Endothelial cell of umbilical vein (primary cell): ENCODE measurements around the gene NR4A3. TPM values are rescaled to one million over a fixed set of nuclear protein-coding genes. Genes with fewer than 3 reads are reported as not detected.

ENCODE experiments used
- BruUV-seq: library from RNA; stranded (reverse); fragments of 400-500 nt; replicated peaks from 2 replicates; lab custom pipeline; 2021; lab: Mats Ljungman, UMichigan
- CTCF ChIA-PET: fragments of 300-600, 350-600 bp; sonication (Branson Sonifier 250); formaldehyde crosslinking; loops from one replicate; lab custom pipeline; 2021; ENCODE audit warnings: antibody characterized with exemption, inconsistent platforms; lab: Charles Lee
- POLR2A ChIA-PET: fragments of 300-600, 350-600 bp; sonication (Branson Sonifier 250); formaldehyde crosslinking; loops from one replicate; lab custom pipeline; 2021; ENCODE audit warnings: antibody characterized with exemption, inconsistent platforms; lab: Charles Lee
- DNase-seq: peaks from one replicate; pipeline ENCODE4 v3.0.0-alpha.2; 2011; ENCODE audit warnings: low read depth, low spot score
- FAIRE-seq: peaks from 2 replicates; lab custom pipeline; 2011; peaks lifted over from hg19 to GRCh38; lab: Jason Lieb, UNC
- H2AFZ ChIP-seq: 2 replicates; pipeline ENCODE4 v1.6.0; 2012; ENCODE audit warnings: low read depth, low read length, control low read depth, inconsistent platforms
- H3K27ac ChIP-seq: 2 replicates; pipeline ENCODE4 v1.5.1; 2011; ENCODE audit warnings: low read depth, mild to moderate bottlenecking, control low read depth, low read length, moderate library complexity; ENCODE audit not compliant: insufficient read depth
- H3K27me3 ChIP-seq, 2 experiments: 2 replicates each; pipeline versions ENCODE4 v1.6.0 to v1.6.1; 2011; ENCODE audit warnings: low read length in 2 of 2, mixed read lengths in 1 of 2; ENCODE audit not compliant: control insufficient read depth in 2 of 2, insufficient read depth in 2 of 2
- H3K36me3 ChIP-seq, 2 experiments: 2 replicates in 1 of 2; 3 replicates in 1 of 2; pipeline ENCODE4 v1.5.1; 2011; ENCODE audit warnings: low read length in 2 of 2, mild to moderate bottlenecking in 1 of 2, moderate library complexity in 1 of 2; ENCODE audit not compliant: control insufficient read depth in 2 of 2, insufficient read depth in 2 of 2; ENCODE audit errors: extremely low read depth in 1 of 2
- H3K4me1 ChIP-seq: 3 replicates; pipeline ENCODE4 v1.5.1; 2011; ENCODE audit warnings: mild to moderate bottlenecking, low read length; ENCODE audit not compliant: control insufficient read depth, insufficient read depth; ENCODE audit errors: extremely low read depth
- H3K4me2 ChIP-seq: 2 replicates; pipeline ENCODE4 v1.6.1; 2011; ENCODE audit warnings: low read length, control low read depth, mixed read lengths; ENCODE audit not compliant: insufficient read depth
- H3K4me3 ChIP-seq, 3 experiments: fragments of 200-600 bp in 1 of 3; sonication (generic), shearing (Covaris generic) in 1 of 3; replicated peaks in 1 of 3; 2 replicates each; pipeline ENCODE4 v1.5.1; 2011 to 2016; ENCODE audit warnings: control low read depth in 3 of 3, low read length in 3 of 3, mild to moderate bottlenecking in 2 of 3, inconsistent platforms in 1 of 3, low read depth in 1 of 3, moderate library complexity in 1 of 3; ENCODE audit not compliant: insufficient read depth in 1 of 3
- H3K79me2 ChIP-seq: 2 replicates; pipeline ENCODE4 v1.6.0; 2012; ENCODE audit warnings: low read length, inconsistent platforms; ENCODE audit not compliant: control insufficient read depth, insufficient read depth
- H3K9ac ChIP-seq: replicated peaks from 2 replicates; pipeline ENCODE3; 2011; ENCODE audit warnings: low read length, control low read depth; ENCODE audit not compliant: insufficient read depth; ENCODE audit errors: extremely low read depth
- H3K9me1 ChIP-seq: replicated peaks from 3 replicates; pipeline ENCODE4 v1.6.0; 2011; ENCODE audit warnings: mild to moderate bottlenecking, low read length; ENCODE audit not compliant: control insufficient read depth, insufficient read depth; ENCODE audit errors: extremely low read depth
- H3K9me3 ChIP-seq: replicated peaks from 2 replicates; pipeline ENCODE4 v1.5.1; 2012; ENCODE audit warnings: low read length, inconsistent platforms; ENCODE audit not compliant: control insufficient read depth, insufficient read depth
- H4K20me1 ChIP-seq: replicated peaks from 2 replicates; pipeline ENCODE3; 2011; ENCODE audit warnings: mild to moderate bottlenecking, low read length; ENCODE audit not compliant: control insufficient read depth, insufficient read depth; ENCODE audit errors: extremely low read depth
- CTCF ChIP-seq, 2 donors: IDR thresholded peaks; 1 replicate in 1 of 2; 2 replicates in 1 of 2; pipeline ENCODE4 v1.5.1; 2011; ENCODE audit warnings: low read length in 2 of 2, mild to moderate bottlenecking in 2 of 2, moderate library complexity in 2 of 2, control low read depth in 1 of 2, inconsistent platforms in 1 of 2, low read depth in 1 of 2; ENCODE audit not compliant: insufficient read depth in 1 of 2; ENCODE audit errors: extremely low read depth in 1 of 2
- EZH2 ChIP-seq: IDR thresholded peaks from 2 replicates; pipeline ENCODE4 v1.6.1; 2012; ENCODE audit warnings: borderline replicate concordance, low read depth, mild to moderate bottlenecking, moderate library complexity, low read length, inconsistent platforms; ENCODE audit not compliant: severe bottlenecking
- FOS ChIP-seq: IDR thresholded peaks from 2 replicates; pipeline ENCODE4 v1.6.1; 2011; ENCODE audit warnings: mild to moderate bottlenecking, low read length, moderate library complexity, borderline replicate concordance; ENCODE audit not compliant: insufficient read depth
- GATA2 ChIP-seq: IDR thresholded peaks from 2 replicates; pipeline ENCODE4 v1.7.0; 2011; ENCODE audit warnings: low read depth, mild to moderate bottlenecking, moderate library complexity, mixed read lengths, low read length; ENCODE audit not compliant: insufficient read length, insufficient read depth
- JUN ChIP-seq: IDR thresholded peaks from 2 replicates; pipeline ENCODE4 v1.6.1; 2011; ENCODE audit warnings: borderline replicate concordance, low read depth; ENCODE audit not compliant: insufficient read length, insufficient read depth
- MYC ChIP-seq: IDR thresholded peaks from one replicate; pipeline ENCODE4 v1.6.1; 2011; ENCODE audit warnings: mild to moderate bottlenecking, low read depth, low read length
- POLR2A ChIP-seq: IDR thresholded peaks from 2 replicates; pipeline ENCODE4 v1.6.1; 2012; ENCODE audit warnings: low read depth, mild to moderate bottlenecking, control low read depth, low read length
- POLR2AphosphoS5 ChIP-seq: IDR thresholded peaks from 2 replicates; pipeline ENCODE4 v1.6.1; 2012; ENCODE audit warnings: low read depth, mild to moderate bottlenecking, control low read depth, low read length, moderate library complexity; ENCODE audit not compliant: insufficient read depth
- dilution Hi-C: fragments of 300-500 bp; cut with MboI; formaldehyde crosslinking; loops from one replicate; pipeline ENCODE4 v1.15.0; 2019; ENCODE audit warnings: low sequenced_read_pairs; ENCODE audit not compliant: extremely low pct_ligation_motif_present
- intact Hi-C: fragments of 100-400 bp; cut with micrococcal nuclease; formaldehyde crosslinking; loops from one replicate; pipeline ENCODE4 v1.10.0; 2022
- polyA plus RNA-seq, 4 experiments: library from polyadenylated mRNA; depleted of rRNA in 3 of 4; stranded (reverse) in 3 of 4; unstranded in 1 of 4; fragments of >200 nt; gene quantifications; 2 replicates each; pipeline versions ENCODE4 v1.2.1 to v1.2.3, GENCODE V29; 2011 to 2012; ENCODE audit warnings: missing spikeins in 1 of 4
- total RNA-seq: library from RNA; stranded (reverse); gene quantifications from 2 replicates; pipeline ENCODE4 v1.2.3, GENCODE V29; 2021
- TF ChIP-seq, protein P1 (sequence below): IDR thresholded peaks from 2 replicates; pipeline ENCODE4 v1.6.1; 2011; ENCODE audit not compliant: insufficient read depth, insufficient read length

The NR4A3 gene
- total and polyA plus RNA-seq, 2 donors (not counting 3 experiments of a cell fraction or from before 2014, with no cell fraction given): 0.11 to 0.22 TPM

DNA sequence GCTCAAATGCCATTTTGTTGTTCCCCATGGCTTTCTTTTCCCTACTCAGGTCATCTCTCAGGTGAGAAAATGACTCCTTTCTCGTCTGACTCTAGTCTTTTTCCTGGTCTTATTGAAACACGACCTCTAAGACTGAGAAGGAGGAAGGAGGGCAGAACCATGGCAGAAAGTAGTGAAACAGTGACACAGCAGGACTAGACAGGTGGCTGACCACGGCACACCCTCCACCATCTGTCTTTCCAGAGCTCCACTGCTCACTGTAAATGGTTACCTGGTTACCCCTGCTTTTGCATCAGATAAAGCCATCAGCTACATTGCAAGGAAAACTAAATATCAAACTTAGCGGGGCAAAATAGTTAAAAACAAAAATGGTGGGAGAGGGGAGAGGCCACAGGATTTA lies 30.9 kb downstream of the NR4A3 start:
- Histone ChIP-seq H3K27ac (no peak overlapping the region), H3K9ac (no peak overlapping the region), H3K9me3 (no peaks in the 10 kb centered on the region), H3K27me3 (peaks cover 0 to 2% of the 10 kb centered on the region in 2 experiments), H3K4me3 (no peak overlapping the region), H3K79me2 (no peaks in the 10 kb centered on the region), H3K36me3 (no peaks in the 10 kb centered on the region), H3K4me1 (no peaks in the 10 kb centered on the region), H3K9me1 (no peaks in the 10 kb centered on the region), H2AFZ (no peak overlapping the region), H3K4me2 (no peak overlapping the region), H4K20me1 (no peaks in the 10 kb centered on the region)
- FAIRE-seq (no peak), DNase-seq (no peak)
- POLR2A ChIA-PET: no interaction called here
- intact Hi-C loops (no loop called here), dilution Hi-C loops (no loop called here)
- no peak for TF ChIP-seq POLR2AphosphoS5
- TF ChIP-seq EZH2: no peak
- BruUV-seq: no TSS peak
- CTCF ChIA-PET: no interaction called here

- dilution Hi-C loops (no loop called here), intact Hi-C loops (no loop called here)
- Histone ChIP-seq H3K27me3 (peaks cover 0 to 6% of the 10 kb centered on the region in 2 experiments), H3K4me1 (no peaks in the 10 kb centered on the region), H3K9ac (no peak overlapping the region), H3K4me2 (no peak overlapping the region), H2AFZ (no peak overlapping the region), H3K4me3 (no peak overlapping the region), H4K20me1 (no peaks in the 10 kb centered on the region), H3K27ac (no peak overlapping the region), H3K36me3 (no peaks in the 10 kb centered on the region), H3K79me2 (no peaks in the 10 kb centered on the region), H3K9me3 (no peaks in the 10 kb centered on the region), H3K9me1 (no peaks in the 10 kb centered on the region)
- DNase-seq (no peak), FAIRE-seq (no peak)
- TF ChIP-seq POLR2AphosphoS5 (no peak), MYC (no peak), JUN (no peak), EZH2 (no peak), CTCF (IDR thresholded peaks at IDR 0.05; ENCODE audit: extremely low read depth in 1 of 2, insufficient read depth in 1 of 2, low read depth in 1 of 2, low read length in 2 of 2) (no peak), FOS (no peak), GATA2 (no peak), POLR2A (no peak)
- TF ChIP-seq, protein P1, sequence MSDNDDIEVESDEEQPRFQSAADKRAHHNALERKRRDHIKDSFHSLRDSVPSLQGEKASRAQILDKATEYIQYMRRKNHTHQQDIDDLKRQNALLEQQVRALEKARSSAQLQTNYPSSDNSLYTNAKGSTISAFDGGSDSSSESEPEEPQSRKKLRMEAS: no peak
- BruUV-seq: no TSS peak
- ChIA-PET CTCF (interaction anchor here (0.9 to 1.5 kb wide), 4 partner anchors 14 to 156 kb away, joined by 3 to 5 read pairs (median 3); no protein-coding TSS in a partner anchor), POLR2A (no interaction called here)
Observed at GRCh38 chr9:99855467-99856176, 33.9 kb downstream of the NR4A3 start.
